DMS53 (cell line): ENCODE data around the gene ERMARD.

Experiments
- DNase-seq: peaks from one replicate; lab custom pipeline; 2025; lab: John Stamatoyannopoulos, UW

ERMARD gene

GRCh38 chr6:169783971-169784820, 32.8 kb downstream of the ERMARD start:
- DNase-seq = no peak

- DNase-seq = no peak
Measured at GRCh38 chr6:169784821-169785340, 33.5 kb downstream of the ERMARD start.

GRCh38 chr6:169785566-169785965, 34.1 kb downstream of the ERMARD start:
- DNase-seq = no peak

GRCh38 chr6:169786349-169786748, 34.9 kb downstream of the ERMARD start:
- DNase-seq = no peak

- DNase-seq = no peak
Measured at GRCh38 chr6:169787797-169788196, 36.4 kb downstream of the ERMARD start.

GRCh38 chr6:169788809-169789145, 37.4 kb downstream of the ERMARD start:
- no peak for DNase-seq

- DNase-seq = peak; percentile 66
Measured at GRCh38 chr6:169789146-169789943, 37.9 kb downstream of the ERMARD start.

- DNase-seq = peak; percentile 86
Measured at GRCh38 chr6:169789944-169790927, 38.8 kb downstream of the ERMARD start.

GRCh38 chr6:169791721-169792131, 40.3 kb downstream of the ERMARD start:
- no peak for DNase-seq

GRCh38 chr6:169792306-169793015, 41.0 kb downstream of the ERMARD start:
- DNase-seq = no peak

GRCh38 chr6:169793408-169793807, 42.0 kb downstream of the ERMARD start:
- no peak for DNase-seq

GRCh38 chr6:169794317-169795055, 43.1 kb downstream of the ERMARD start:
- DNase-seq = peak; percentile 57

- peak; percentile 45 for DNase-seq
Measured at GRCh38 chr6:169795196-169795595, 43.8 kb downstream of the ERMARD start.

GRCh38 chr6:169798764-169799473, 47.5 kb downstream of the ERMARD start:
- no peak for DNase-seq

- DNase-seq = peak; percentile 43
Measured at GRCh38 chr6:169799474-169799926, 48.1 kb downstream of the ERMARD start.

GRCh38 chr6:169800116-169800667, 48.8 kb downstream of the ERMARD start:
- DNase-seq = no peak

GRCh38 chr6:169800668-169801395, 49.4 kb downstream of the ERMARD start:
- peak; percentile 93 for DNase-seq

- DNase-seq = peak; percentile 57
Measured at GRCh38 chr6:169801396-169802160, 50.2 kb downstream of the ERMARD start.
